ENCODE measurements around the gene ARGLU1. TPM values are rescaled to one million over a fixed set of nuclear protein-coding genes. Genes with fewer than 3 reads are reported as not detected.

Gene ARGLU1
- total RNA-seq, 1 donor from 2014 or later: 50.1 TPM

GRCh38 chr13:106526738-106527444, 41.0 kb downstream of the ARGLU1 start:
- no peak for DNase-seq (ENCODE audit: low read depth)

GRCh38 chr13:106525865-106526264, 42.1 kb downstream of the ARGLU1 start:
- DNase-seq (ENCODE audit: low read depth): no peak

- DNase-seq (ENCODE audit: low read depth): no peak
Observed at GRCh38 chr13:106524108-106524507, 43.8 kb downstream of the ARGLU1 start.

GRCh38 chr13:106523576-106523975, 44.4 kb downstream of the ARGLU1 start:
- DNase-seq (ENCODE audit: low read depth): no peak

GRCh38 chr13:106522898-106523525, 44.9 kb downstream of the ARGLU1 start:
- peak; percentile 30 for DNase-seq (ENCODE audit: low read depth)

GRCh38 chr13:106522112-106522705, 45.7 kb downstream of the ARGLU1 start:
- DNase-seq (ENCODE audit: low read depth): no peak

GRCh38 chr13:106521095-106521799, 46.7 kb downstream of the ARGLU1 start:
- DNase-seq (ENCODE audit: low read depth): no peak

GRCh38 chr13:106520251-106521054, 47.5 kb downstream of the ARGLU1 start:
- peak; percentile 45 for DNase-seq (ENCODE audit: low read depth)

- DNase-seq (ENCODE audit: low read depth): no peak
Observed at GRCh38 chr13:106518512-106518911, 49.4 kb downstream of the ARGLU1 start.

GRCh38 chr13:106517109-106517847, 50.7 kb downstream of the ARGLU1 start:
- DNase-seq (ENCODE audit: low read depth): peak; percentile 44

- no peak for DNase-seq (ENCODE audit: low read depth)
Observed at GRCh38 chr13:106515635-106516254, 52.2 kb downstream of the ARGLU1 start.

GRCh38 chr13:106514928-106515634, 52.9 kb downstream of the ARGLU1 start:
- no peak for DNase-seq (ENCODE audit: low read depth)

- DNase-seq (ENCODE audit: low read depth): peak; percentile 75
Observed at GRCh38 chr13:106513025-106513983, 54.6 kb downstream of the ARGLU1 start.

- peak; percentile 81 for DNase-seq (ENCODE audit: low read depth)
Observed at GRCh38 chr13:106507560-106508274, 60.2 kb downstream of the ARGLU1 start.

GRCh38 chr13:106506286-106506685, 61.7 kb downstream of the ARGLU1 start:
- DNase-seq (ENCODE audit: low read depth): no peak

- DNase-seq (ENCODE audit: low read depth): no peak
Observed at GRCh38 chr13:106505732-106506131, 62.2 kb downstream of the ARGLU1 start.

GRCh38 chr13:106505295-106505694, 62.6 kb downstream of the ARGLU1 start:
- no peak for DNase-seq (ENCODE audit: low read depth)

All from renal cortical epithelial cell (primary cell).